T1000 (cell line): ENCODE data around the gene CLIC6.
"Not testable (repeated sequence)": the region's sequence is repeated elsewhere in the genome, so short reads cannot be mapped to it uniquely, and the experiment has no call there.

Experiments used
- DNase-seq: peaks from one replicate; lab custom pipeline; 2025; ENCODE audit warnings: mixed read lengths; lab: John Stamatoyannopoulos, UW

Gene CLIC6

DNA sequence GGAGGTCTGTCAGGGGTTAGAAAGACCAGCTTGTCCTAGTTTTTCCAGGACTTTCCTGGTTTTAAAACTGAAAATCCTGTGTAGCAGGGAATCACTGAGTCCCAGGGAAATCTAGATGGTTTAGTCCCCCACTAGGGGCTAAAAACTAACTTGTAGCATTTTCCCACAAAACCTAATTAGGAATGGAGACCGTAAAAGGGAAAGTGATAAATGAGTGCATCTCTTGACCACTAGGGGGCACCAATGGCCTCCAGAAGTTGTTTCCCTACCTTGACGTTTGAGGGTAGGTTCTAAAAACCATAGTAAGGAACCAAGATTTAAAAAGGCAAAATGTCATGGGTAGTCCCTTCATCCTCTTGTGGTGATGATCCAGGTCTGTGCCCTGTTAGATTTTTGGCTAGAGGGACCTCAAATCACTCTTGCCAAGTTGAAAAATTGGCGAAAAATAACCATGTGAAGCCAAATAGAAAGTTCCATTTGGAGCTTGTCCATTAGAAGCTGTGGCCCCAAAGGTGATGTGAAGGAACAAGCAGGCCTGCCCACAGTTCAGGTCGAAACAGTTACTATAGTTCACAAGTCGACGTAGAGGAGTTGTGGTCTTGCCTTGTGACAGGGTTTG is 24.5 kb downstream of the CLIC6 start:
- DNase-seq, result peak; percentile 20

DNA sequence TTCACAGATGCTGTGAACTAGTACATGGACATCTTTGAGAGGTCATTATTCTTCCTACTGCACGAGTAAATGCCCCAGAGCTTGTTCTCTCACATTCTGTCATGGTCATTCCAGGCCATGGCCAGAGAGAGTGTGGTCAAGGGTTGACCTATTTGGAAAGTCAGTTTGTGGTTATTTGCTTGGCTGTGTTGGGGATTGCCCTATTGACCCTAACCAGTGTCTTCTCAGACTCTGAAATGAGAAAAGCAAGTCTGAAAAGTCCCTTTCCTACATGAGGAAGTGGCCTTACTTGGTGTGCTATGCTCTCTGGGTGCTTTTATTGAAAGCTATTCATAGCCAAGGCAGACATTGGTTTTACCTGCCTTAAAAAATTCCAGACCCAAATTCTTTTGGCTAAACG is 26.6 kb downstream of the CLIC6 start:
- DNase-seq, result no peak

GRCh38 chr21:34696121-34696520 is 27.3 kb downstream of the CLIC6 start:
- no peak for DNase-seq

DNA sequence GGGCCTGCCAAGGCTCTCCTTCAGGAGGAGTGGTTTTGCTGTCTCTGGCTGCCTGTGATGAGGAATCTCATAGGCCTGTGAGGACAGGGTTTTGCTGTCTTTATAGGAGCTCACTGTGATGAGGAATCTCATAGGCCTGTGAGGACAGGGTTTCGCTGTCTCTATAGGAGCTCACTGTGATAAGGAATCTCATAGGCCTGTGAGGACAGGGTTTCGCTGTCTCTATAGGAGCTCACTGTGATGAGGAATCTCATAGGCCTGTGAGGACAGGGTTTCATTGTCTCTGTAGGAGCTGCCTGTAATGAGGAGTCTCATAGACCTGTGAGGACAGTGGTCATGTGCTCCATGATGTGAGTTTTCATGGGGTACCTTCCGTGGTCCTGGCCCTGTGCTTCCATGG is 29.0 kb downstream of the CLIC6 start:
- DNase-seq, result no peak

GRCh38 chr21:34698270-34699015 is 29.6 kb downstream of the CLIC6 start:
- no peak for DNase-seq

GRCh38 chr21:34700605-34701004 is 31.8 kb downstream of the CLIC6 start:
- DNase-seq, result no peak

DNA sequence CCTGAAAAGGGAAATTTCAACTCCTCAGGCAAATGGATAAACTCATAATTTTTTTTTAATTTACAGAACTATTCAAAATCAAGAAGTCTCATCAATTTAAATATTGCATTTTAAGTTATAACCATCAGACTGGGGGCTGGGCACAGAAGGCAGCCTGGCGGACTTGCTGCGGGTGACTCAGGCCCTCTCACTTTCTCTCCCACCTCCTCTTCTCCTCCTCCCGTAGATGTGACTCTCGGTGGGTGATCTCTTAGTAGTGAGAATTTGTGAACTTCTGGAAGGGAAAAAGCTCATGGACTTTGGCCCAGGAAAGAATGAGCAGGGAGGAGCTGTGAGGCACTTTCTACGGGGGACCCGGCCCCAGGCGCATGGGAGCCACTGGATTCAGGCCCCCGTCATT is 32.9 kb downstream of the CLIC6 start:
- DNase-seq, result peak; percentile 6

GRCh38 chr21:34702341-34703170 is 33.8 kb downstream of the CLIC6 start:
- DNase-seq, result peak; percentile 74

- no peak for DNase-seq
Observed at GRCh38 chr21:34703571-34703970, 34.8 kb downstream of the CLIC6 start.

DNA sequence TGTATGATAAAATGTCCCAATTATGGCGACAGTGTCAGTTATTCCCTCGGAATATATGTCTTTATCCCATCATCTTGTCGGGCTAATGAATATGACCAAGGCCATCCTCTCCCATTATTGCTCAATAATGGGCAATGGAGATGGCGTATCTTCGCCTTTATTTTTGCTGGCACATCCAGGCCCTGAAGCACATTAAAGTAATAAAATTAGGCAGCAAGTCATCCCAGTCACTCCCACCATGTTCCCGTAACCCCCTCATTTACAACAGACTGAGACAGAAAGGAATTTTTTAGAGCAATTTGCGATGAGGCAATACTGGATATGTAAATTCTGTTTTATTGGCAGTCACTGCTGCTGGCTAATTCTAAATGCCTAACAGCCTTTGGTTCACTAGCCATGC is 35.3 kb downstream of the CLIC6 start:
- no peak for DNase-seq

GRCh38 chr21:34705011-34705410 is 36.2 kb downstream of the CLIC6 start:
- DNase-seq, result no peak

DNA sequence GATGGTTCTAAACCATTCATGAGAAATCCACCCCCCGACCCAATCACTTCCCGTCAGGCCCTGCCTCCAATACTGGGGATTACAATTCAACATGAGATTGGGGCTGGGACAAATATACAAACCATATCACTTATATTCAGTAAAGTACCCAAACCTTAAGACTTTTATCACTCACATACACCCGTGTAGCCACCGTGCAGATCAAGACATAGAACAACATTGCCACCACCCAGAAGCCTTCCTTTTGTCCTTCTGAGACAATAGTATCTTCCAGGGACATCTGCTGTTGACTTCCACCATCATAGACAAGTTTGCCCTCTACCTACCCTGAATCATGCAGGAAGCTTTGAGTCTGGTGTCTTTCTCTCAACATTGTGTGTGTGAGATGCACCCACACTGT is 37.5 kb downstream of the CLIC6 start:
- DNase-seq, result no peak

- DNase-seq, result no peak
Observed at GRCh38 chr21:34707876-34708325, 39.1 kb downstream of the CLIC6 start.

- no peak for DNase-seq
Observed at GRCh38 chr21:34713621-34714020, 44.8 kb downstream of the CLIC6 start.

DNA sequence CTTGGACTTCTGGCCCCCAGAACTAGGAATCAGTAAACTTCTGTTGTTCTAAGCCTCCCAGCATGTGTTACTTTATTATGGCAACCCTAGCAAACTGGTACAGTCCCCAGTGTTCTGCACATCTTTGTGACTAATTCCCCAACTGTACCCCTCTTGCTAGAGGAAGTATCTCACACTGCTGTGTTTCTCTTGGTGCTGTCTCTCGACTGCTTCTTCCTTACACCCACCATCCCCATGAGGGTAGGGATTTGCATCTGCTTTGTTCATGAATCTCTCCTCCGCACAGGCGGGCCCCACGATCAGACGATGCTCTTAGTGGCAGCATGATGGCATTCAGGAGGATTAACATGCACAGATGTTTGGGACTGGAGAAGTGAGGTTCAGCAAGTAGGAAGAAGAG is 46.7 kb downstream of the CLIC6 start:
- DNase-seq, result no peak

DNA sequence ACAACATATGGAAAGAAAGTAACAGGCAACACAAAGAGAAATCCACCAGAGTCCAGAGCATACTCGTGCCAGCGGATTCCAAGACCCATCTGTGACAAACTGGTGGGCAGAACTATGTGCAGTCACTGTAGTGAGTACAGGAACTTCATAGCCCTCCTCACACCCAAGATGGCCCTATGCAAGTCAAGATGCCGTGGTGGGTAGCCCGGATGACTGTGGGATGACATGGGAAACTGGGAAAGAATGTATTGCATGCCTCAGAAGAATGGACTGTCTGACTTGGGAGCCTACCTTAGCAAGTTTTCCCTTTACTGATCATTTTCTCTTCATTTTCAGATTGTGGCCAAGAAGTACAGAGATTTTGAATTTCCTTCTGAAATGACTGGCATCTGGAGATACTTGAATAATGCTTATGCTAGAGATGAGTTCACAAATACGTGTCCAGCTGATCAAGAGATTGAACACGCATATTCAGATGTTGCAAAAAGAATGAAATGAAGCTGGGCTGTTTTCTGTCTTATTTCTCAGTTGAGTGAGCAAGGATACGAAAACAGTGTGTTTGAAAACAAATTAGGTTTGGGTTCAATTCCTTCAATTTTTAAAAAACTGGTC is 47.3 kb downstream of the CLIC6 start:
- DNase-seq, result no peak

DNA sequence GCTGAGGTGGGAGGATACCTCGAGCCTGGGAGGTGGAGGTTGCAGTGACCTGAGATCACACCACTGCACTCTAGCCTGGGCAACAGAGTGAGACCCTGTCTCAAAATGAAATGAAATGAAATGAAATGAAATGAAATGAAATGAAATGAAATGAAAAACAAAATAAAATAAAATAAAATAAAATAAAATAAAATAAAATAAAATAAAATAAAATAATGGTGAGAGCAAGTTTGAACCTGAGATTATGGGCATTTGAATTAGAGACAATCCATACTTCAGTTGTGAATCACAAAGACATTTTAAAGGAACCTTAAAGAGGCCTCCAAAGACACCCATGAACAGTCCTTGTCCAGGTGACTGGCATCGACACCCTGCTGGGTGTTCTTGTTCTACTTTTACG is 49.7 kb downstream of the CLIC6 start:
- not testable (repeated sequence) for DNase-seq

- no peak for DNase-seq
Observed at GRCh38 chr21:34722684-34723300, 54.0 kb downstream of the CLIC6 start.

- no peak for DNase-seq
Observed at GRCh38 chr21:34724131-34724856, 55.5 kb downstream of the CLIC6 start.

DNA sequence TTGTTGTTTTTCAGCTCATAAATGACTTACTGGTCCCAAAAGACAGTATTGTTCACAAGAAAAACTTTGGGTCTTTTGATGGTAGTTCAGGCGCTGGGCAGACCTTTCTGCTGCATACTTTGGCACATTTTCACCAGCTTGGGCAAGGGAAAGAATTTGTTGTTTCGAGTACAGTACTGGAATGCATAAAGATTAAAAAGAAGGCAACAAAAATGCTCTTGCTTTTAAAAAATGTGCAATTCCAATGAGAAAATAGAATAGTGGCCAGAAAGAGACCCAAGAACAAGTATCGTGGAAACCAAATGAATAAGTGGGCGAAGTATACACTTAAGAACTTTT is 56.0 kb downstream of the CLIC6 start:
- DNase-seq, result no peak

- DNase-seq, result no peak
Observed at GRCh38 chr21:34726627-34727337, 58.0 kb downstream of the CLIC6 start.
